Cortex of kidney (tissue), 1 donor: ENCODE measurements around the gene LAMC2.

Source experiments
- DNase-seq: peaks from one replicate; lab custom pipeline; 2025; lab: John Stamatoyannopoulos, UW

Gene LAMC2

DNA sequence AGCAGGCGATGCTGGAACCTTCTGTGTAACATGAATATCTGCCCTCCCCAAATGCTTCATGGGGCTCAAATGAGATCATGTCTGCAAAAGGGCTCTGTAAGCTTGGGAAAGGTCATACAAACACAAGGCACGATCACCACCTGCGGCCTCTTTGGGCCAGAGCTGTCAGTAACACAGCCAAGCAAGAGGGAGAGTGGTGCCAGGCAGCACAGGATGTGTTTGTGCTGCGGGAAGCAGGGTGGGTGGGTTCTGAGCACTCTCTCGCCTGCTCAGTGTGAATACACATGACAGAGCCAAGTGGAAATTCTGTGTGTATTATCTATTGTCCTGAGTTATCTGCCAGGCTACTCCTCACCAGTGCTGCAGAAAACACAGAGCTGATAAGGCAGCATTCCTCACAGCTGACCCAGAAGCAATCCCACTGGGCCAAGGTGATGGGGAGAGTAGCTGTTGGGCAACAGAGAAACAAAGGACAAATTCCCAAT is 101.2 kb downstream of the LAMC2 start:
- DNase-seq: no peak

DNA sequence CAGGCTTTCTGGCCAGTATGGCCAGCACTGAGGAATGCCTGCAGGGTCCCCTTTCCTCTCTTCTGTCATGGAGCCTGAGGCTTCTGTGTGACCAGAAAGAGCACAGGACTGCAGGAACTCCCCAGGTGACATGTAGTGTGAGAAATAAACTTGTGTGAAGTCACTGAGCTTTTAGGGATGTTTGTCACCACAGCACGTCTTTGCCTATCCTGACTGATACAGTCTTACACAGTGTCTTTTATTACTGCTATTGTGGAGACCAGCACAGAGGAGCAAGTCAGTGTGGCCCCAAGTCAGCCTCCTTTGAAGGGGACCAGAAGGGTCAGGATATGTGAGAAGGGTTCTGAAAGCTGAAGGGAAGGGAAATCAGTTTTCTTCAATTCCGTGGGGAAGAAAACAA is 102.5 kb downstream of the LAMC2 start:
- no peak for DNase-seq

GRCh38 chr1:183289051-183289496 is 103.0 kb downstream of the LAMC2 start:
- no peak for DNase-seq

DNA sequence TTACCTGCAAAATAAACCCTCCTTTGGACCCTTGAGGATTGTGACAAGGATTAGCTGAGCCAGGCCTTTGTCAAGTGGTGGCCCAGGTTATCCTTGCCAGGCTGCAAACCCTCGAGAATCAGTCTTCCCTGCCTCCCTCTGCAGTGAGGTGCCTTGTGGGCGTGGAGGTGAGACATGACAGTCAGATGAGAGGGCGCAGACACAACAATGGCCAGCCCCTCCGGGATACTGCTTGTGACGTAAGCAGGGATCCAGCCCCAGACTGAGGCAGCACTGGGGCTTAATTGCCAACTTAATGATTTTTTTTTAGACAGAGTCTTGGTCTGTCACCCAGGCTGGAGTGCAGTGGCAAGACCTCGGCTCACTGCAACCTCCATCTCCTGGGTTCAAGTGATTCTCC is 104.6 kb downstream of the LAMC2 start:
- DNase-seq: no peak

DNA sequence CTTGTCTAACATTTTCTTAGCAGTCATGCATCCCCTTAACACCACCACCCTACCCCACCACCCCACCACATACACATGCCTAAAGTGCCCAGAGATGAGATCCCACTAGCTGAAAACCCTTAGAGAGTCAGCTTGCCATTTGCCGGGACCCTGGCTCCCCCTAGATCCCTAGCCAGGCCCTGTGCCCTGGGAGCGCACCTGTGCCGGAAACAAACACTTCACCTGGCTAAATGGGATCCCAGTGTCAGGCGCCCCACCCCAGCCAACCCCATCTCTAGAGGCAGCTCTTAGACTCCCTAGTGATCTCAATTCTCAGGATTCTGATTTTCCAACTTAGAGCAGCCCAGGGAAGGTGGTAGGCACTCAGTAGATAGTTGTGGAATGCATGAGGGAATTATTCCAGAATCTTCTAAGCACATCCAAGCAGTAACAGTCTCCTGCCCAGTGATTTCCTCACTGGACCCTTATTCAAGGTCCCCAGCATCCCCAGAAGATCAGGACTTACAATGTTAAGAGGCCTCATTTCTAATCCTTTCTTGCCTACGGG is 105.2 kb downstream of the LAMC2 start:
- no peak for DNase-seq

- no peak for DNase-seq
These were observed 105.9 kb downstream of the LAMC2 start for GRCh38 chr1:183291802-183292514.

GRCh38 chr1:183293241-183293640 is 107.2 kb downstream of the LAMC2 start:
- DNase-seq: no peak

- DNase-seq: no peak
These were observed 107.8 kb downstream of the LAMC2 start for GRCh38 chr1:183293876-183294275.
